ENCODE measurements around the gene ATRN. TPM values are rescaled to one million over a fixed set of nuclear protein-coding genes. Genes with fewer than 3 reads are reported as not detected.
A peak's percentile ranks its signal among the peaks of the same experiment; 100 is the strongest.

The ATRN gene
- total RNA-seq, 1 donor, result 35.2 TPM

DNA sequence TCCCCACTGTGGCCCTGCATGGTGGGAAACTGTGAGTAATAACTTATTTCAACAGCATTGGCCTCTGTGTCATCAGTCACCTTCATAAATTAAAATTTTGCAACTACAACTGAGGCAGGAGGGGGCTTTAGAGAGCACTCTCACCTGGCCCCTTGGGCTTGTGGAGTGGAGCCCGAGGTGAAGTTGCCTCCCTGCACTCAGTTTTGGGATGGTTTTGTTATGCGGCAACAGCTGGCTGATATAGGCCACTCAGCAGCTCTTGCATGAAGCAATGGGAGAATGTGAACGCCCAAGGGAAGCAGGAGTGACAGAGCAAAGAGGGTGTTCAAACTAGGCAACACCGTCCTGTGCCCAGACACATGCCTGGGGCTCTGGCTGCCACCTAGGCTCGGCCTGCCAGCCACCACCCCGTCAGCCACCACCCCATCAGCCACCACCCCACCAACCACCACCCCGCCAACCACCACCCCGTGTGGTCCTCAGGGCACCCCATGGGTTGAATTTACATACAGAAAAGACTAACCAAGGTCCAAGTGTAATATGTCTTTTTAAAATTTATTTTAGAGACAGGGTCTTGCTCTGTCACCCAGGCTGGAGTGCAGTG lies 196.7 kb downstream of the ATRN start:
- no peak for TF ChIP-seq CTCF (IDR thresholded peaks at IDR 0.05; ENCODE audit: insufficient read depth, low read length)
- DNase-seq (ENCODE audit: low read depth), result no peak
- no peak overlapping the region for H3K4me3 ChIP-seq (ENCODE audit: low read depth, low read length)

DNA sequence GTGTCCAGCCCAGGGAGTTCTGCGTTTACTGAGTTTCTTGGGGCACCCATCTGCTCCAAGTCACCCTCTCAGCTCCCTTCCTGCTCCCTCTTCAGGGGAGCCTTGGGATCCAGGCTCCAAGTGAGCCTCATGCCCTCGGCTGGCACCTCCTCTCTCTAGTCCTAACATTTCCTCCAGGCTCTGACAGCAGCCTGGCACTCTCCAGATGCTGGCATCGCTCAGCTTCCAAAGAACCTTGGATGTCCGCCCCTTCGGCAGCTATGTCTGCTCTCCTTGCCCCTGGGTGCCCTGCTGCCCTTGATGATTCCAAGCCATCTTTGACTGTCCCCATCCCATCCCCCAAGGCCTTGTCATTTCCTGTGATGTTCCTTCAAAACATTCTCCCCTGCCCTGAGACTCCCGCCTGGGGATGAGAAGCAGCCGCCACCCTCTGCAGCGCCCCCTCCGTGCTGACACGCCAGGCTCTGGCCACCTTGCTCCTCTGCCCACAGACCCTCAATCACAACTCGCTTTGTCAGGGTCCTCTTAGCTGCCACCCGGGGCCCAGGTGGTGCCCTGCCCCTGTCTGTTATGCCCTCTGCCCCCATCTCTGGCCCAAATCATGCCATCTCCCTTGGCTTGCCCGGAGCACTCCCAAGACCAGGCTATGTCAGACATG lies 199.0 kb downstream of the ATRN start:
- no peak overlapping the region for H3K4me3 ChIP-seq (ENCODE audit: low read depth, low read length)
- TF ChIP-seq CTCF (IDR thresholded peaks at IDR 0.05; ENCODE audit: insufficient read depth, low read length), result no peak
- no peak for DNase-seq (ENCODE audit: low read depth)

DNA sequence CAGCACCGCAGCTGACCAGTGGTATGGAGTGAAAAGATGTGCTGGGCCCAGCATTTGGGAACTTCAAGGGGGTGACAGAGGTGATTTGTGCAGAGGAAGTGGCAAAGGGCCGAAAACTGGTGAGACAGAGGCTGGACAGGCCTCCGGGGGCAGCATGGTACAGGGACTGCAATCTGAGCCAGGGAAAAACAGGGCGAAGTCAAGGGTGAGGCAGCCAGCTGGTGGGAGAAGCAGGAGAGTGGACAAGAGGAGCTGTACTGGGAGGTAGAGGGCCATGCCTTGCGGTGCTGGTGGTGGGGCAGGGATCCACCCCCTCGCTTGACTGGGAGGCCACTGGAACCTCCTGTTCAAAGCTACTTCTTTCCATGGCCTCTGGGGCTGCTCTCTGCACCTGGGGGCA lies 199.7 kb downstream of the ATRN start:
- H3K4me3 ChIP-seq (ENCODE audit: low read depth, low read length), result no peak overlapping the region
- TF ChIP-seq CTCF (IDR thresholded peaks at IDR 0.05; ENCODE audit: insufficient read depth, low read length), result peak; percentile 8
- no peak for DNase-seq (ENCODE audit: low read depth)

GRCh38 chr20:3670945-3671344 lies 200.1 kb downstream of the ATRN start:
- no peak overlapping the region for H3K4me3 ChIP-seq (ENCODE audit: low read depth, low read length)

DNA sequence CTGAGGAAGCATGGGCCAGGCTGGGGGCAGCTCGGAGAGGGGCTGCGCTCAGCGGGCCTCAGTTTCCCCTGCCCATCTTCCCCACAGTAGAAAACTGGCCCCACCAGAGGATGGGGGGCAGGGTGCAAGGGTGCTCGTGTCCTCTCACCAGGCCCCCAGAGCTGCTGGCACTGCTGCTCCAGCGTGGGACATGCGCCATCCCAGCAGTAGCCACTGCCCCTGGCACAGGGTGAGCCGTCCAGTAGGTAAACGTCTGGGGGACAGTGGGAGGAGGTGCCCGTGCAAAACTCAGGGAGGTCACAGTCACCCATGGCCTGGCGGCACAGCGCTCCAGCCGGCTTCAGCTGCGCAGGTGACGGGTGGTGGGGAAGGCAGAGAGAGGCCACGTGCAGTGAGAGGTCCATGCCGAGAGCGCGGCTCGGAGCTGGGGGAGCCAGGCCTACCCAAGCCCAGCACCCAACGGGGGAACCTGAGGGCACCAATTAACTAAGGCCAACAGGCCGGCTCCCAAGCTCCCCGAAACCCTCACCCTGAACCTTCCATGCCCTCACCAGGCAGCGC lies 201.2 kb downstream of the ATRN start:
- DNase-seq (ENCODE audit: low read depth), result no peak
- TF ChIP-seq CTCF (IDR thresholded peaks at IDR 0.05; ENCODE audit: insufficient read depth, low read length), result no peak
- H3K4me3 ChIP-seq (ENCODE audit: low read depth, low read length), result no peak overlapping the region

More at GRCh38 chr20:3670945-3671344, 200.1 kb downstream of the ATRN start:
- DNase-seq (ENCODE audit: low read depth), result no peak
- TF ChIP-seq CTCF (IDR thresholded peaks at IDR 0.05; ENCODE audit: insufficient read depth, low read length), result no peak

- no peak for DNase-seq (ENCODE audit: low read depth)
- TF ChIP-seq CTCF (IDR thresholded peaks at IDR 0.05; ENCODE audit: insufficient read depth, low read length), result no peak
- H3K4me3 ChIP-seq (ENCODE audit: low read depth, low read length), result no peak overlapping the region
Observed at GRCh38 chr20:3672547-3673171, 201.8 kb downstream of the ATRN start.
